Fibroblast of skin of left quadriceps (primary cell): ENCODE results near the gene CXCL17.

Experiments
- DNase-seq, 2 experiments: peaks; one replicate each; pipeline ENCODE4 v3.0.0-alpha.2; 2013; ENCODE audit warnings: low read depth in 2 of 2

Gene CXCL17

DNA sequence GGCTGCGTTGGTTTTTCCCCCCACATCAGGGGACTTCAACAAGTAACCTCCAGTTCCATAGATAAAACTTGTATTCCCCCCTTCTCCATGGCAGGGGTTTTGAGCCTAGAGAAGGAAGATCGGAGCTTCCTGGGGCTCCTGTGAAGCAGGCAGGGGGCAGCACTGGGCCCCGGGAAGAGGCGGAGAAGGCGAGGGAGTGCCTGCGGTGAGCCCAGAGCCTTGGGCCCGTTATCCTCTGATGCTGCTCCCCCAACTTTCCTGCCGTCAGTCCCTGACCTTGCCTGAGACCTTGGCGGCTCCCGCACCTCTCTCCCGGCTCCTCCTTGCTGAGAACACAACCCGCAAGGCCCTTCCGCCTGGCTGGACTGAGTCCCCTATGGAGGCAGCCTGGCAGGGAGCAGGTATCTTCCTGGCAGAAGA, 18.0 kb downstream of the CXCL17 start:
- DNase-seq: no peak

- no peak for DNase-seq
Measured at GRCh38 chr19:42424345-42424707, 18.4 kb downstream of the CXCL17 start.

GRCh38 chr19:42423462-42424344, 19.0 kb downstream of the CXCL17 start:
- peak; percentile 89 to 91 for DNase-seq

- DNase-seq: no peak
Measured at GRCh38 chr19:42422901-42423461, 19.8 kb downstream of the CXCL17 start.

GRCh38 chr19:42422092-42422900, 20.4 kb downstream of the CXCL17 start:
- DNase-seq: no peak

DNA sequence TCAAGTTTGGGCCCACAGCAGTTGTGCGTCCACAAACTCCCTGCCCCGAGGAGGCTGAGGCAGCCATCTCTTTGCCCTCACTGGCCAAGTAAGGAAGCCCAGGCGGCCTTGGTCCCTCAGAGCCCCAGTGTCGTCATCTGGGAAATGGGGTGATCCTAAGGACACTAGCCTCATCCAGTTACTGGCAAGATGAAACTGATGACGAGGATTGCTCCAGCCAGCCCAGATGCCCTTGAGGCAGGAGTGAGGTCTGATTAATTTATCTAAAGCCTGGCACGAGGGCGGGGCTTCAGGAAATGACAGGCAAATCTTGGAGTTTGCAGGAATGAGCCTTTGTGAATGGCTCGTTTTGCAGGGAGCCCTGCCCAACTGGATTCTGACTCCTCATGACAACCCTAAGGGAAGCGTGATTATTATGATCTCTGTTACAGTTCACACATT, 21.1 kb downstream of the CXCL17 start:
- DNase-seq: no peak

DNA sequence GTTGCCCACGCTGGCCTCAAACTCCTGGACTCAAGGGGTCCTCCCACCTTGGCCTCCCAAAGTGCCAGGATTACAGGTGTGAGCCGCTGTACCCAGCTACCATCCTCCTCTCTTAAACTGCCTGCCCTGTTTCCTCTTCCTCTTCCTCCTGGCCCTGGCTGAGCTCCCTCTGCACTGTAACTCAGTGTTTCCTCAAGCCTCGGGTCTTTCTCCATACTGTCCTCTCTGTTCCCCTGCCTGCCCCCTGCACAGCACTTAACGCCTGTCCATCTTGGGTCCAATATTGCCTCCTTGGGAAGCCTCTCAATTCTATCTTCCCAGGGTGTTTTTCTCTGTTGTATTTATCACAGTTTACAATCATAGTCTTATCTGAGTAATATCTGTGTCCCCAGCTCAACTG, 21.6 kb downstream of the CXCL17 start:
- no peak for DNase-seq

DNA sequence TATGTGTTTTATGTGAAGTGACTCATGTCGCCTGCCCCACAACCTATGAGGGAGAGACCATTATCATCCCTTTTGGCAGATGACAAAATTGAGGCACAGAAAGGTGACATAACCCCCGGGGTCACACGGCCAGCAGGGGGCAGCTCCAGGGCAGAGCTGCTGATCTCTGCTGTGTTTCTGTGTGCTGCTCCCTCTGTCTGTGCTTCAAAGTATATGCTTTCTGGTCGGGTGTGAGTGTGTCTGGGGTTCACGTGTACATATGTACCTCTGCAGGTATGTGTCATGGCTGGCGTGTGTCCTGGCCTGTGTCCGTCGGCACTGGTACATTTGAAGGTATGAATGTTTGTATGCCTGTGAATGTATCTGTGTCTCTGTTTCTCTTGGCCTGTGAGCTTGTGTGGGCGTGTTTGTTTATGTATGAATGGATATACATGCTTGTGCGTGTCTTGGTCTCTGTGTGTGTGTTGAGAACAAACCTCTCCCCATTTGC, 22.6 kb downstream of the CXCL17 start:
- DNase-seq: no peak

DNA sequence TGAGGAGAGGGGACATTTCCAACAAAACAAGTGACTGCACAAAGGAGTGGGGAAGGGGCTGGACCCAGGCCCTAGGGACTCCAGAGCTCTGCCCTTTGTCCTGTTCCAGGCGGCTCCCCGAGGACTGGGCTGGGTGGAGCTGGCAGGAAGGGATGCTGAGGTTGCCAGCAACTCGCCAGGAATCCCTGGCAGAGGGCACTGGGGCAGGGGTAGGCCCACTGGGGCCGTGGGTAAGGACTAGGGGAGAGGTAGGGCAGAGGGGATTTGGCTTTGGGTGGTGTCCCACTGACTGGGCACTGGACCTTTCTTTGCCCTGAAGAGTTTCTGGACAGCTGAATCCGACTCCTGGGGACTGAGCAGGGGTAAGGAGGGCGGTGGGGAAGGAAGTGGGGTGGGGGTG, 23.4 kb downstream of the CXCL17 start:
- DNase-seq: no peak

GRCh38 chr19:42412661-42413076, 30.1 kb downstream of the CXCL17 start:
- no peak for DNase-seq

DNA sequence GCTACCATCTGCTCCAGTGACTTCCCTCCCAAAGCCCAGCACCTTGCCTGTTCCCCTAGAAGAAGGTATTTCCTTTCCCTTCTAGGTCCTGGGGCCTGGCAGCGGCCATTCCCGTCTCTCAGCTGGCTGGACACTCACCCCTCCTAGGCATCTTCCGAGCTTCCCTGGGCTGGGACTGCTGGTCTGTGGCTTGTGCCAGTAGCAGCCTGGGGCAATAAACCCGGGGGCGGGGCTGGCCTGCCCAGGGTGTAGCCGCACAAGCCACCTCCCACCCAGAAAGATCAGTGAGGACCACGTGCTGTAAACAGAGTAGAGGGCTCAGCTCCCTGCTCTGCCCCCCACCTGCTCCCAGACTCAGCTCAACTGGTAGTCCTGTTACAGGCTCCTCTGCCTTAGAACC, 30.5 kb downstream of the CXCL17 start:
- DNase-seq: no peak

GRCh38 chr19:42411581-42412178, 31.1 kb downstream of the CXCL17 start:
- no peak for DNase-seq

DNA sequence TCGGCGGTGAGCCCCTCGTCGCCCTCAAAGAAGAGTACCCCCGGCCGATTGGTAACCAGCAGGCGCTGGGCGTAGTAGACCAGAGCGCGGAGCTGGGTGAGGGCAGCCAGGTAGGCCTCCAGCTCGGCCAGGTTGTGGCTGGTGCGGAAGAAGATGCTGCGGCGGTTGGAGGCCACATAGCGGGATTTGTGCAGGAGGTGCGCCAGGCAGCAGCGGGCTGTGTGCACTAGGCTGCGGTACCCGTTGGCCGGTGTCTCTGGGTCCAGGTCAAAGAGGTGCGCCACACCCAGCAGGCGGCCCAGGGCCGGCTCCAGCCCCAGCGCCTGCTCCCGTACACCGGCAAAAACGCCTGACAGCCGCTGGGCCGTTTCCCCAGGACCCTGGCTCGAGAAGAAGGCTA, 32.4 kb downstream of the CXCL17 start:
- DNase-seq: no peak

DNA sequence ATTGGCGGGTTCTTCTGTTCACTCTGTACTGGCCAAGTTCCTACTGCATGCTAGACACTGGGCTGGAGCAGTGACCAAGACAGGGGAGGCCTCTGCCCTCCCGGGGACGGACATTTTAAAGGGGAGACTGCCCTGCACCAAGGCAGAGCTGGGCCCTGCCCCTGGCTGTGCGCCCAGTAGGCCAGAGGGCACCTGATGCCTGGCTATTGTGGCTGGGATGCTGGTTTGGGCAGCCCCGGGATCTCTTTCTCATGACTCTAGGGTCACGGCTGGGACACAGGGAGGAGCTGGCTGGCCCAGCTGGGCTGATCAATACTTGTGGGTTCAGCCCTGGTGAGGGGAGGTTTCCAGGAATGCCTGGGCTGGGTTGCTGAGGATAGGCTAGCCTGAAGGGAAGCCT, 33.3 kb downstream of the CXCL17 start:
- no peak for DNase-seq

GRCh38 chr19:42407816-42408175, 35.0 kb downstream of the CXCL17 start:
- DNase-seq: no peak

DNA sequence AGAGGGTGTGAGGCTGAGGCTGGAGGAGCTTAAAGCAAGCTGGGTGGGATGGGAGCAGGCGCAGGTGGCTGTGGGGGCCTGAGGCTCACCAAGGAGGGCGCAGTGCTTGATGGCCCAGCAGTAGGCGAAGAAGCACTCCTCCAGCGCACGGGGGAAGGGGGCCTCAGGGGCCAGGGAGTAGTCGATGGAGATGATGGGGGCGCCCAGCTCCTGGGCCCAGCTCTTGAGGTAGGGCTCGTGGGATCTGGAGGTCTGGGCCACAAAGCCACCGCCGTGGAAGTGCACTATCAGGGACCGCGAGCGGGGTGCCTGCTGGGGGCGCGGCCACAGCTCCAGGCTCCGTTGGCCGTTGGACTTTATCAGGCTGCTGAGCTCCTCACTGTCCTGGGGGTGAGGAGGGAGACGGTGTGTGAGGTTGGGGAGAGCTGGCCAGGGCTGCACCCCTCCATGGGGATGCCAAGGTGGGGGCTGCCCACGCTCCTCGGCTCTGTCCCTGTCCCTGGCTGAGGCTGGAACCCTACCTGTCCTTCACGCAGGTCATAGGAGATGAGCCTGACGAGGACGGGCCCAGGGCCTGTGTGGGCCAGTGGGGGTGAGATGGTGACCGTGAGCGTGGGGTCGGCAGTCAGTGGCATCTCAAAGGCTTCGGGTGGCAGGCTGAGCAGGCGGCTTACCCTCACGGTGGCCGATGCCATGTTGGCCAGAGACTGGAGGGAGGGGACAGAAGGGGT, 35.5 kb downstream of the CXCL17 start:
- DNase-seq: no peak

GRCh38 chr19:42406111-42406510, 36.6 kb downstream of the CXCL17 start:
- DNase-seq: no peak

- DNase-seq: no peak
Measured at GRCh38 chr19:42403586-42403985, 39.2 kb downstream of the CXCL17 start.

DNA sequence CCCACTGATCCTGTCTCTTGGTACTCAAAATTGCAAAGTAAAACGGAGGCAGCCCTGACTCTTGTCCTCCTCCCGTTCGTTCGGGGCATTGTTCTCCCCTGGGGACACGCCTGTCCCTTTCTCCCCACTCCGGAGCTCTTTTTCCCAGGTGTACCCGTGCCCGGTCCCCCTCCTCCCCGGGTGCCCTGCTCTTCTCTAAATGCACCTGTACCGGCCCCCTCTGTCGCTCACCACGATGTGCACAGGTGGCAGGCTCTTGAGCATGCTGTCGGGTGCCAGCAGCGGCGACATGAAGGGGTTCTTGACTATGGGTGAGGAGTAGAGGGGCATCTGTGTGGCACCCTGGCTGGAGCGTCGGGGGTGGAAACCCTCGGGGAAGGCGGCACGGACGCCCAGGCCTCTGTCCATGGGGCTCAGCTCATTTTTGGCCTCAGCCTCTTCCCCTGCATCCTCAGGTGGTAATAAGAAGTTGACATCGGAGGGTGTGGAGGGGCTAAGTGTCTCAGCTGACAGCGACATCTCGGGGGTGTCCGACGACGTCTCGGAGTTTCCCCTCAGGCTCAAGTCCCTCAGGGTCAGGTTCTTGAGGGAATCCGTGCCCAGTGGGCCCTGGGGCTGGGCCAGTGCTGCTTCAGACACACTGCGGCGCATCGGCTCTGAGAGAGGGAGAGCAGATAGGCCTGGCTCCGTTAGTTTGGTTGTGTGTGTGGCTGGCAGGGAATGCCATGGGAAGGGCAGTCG, 40.2 kb downstream of the CXCL17 start:
- no peak for DNase-seq
